Brain pericyte (primary cell): ENCODE data around the gene CHST5.
"Not testable (repeated sequence)": the region's sequence is repeated elsewhere in the genome, so short reads cannot be mapped to it uniquely, and the experiment has no call there.

Source experiments
- DNase-seq: peaks from one replicate; pipeline ENCODE4 v3.0.0-alpha.2; 2012; ENCODE audit warnings: low read depth, low spot score

Gene CHST5

DNA sequence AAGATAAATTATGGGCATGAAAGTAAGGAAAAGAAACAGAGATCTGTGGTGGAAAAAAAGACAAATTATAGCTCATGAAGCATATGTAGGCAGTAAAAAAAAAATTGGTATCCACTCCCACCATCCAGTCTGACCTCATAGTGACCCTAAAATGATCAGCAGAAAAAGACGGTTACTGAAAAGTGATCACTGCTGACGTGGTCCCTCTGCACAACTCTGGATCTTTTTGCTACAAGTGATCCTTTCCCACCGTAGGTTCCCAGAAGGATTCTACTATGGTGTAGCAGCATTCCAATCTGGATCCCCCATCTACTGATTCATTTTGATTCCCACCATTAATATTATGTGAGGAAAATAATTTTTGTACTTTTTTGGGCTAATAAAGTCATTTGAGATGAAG is 29.8 kb downstream of the CHST5 start:
- no peak for DNase-seq

DNA sequence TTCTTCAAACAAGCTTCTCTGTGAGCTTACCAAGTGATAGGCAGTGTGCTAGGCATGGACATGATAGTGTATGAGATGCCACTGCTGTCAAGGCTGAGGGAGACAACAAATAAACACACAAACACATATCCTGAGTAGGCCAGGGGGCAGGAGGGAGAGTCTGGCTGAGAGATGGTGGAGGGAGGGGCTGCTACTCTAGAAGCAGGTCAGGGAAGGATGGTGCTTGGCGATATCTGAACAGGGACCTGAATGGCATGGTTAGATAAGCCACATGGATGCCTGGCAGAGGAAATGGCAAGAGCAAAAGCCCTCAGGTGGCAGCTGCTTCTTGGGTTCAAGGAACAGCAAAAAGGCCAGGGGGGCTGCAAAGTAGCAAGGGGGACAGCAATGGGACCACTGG is 32.1 kb downstream of the CHST5 start:
- DNase-seq, result no peak

DNA sequence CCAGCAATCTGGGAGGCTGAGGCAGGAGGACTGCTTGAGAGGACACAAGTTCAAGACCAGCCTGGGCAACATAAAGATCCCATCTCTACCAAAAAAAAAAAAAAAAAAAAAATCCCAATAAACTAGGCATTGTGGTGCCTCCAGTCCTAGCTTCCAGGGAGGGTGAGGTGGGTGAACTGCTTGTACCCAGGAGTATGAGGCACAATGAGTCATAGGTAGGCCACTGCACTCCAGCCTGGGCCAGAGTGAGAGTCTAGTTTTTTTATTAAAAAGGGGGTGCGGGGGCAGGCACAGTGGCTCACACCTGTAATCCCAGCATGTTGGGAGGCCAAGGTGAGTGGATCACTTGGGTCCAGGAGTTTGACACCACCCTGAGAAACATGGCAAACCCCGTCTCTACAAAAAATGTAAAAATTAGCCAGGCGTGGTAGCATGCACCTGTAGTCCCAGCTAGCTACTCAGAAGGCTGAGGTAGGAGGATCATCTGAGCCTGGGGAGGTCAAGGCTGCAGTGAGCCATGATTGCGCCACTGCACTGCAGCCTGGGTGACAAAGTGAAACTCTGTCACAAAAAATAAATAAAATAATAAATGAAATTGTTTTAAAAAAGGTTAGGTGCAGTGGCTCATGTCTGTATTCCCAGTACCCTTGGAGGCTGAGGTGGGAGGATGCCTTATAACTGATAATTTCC is 32.8 kb downstream of the CHST5 start:
- DNase-seq, result no peak

DNA sequence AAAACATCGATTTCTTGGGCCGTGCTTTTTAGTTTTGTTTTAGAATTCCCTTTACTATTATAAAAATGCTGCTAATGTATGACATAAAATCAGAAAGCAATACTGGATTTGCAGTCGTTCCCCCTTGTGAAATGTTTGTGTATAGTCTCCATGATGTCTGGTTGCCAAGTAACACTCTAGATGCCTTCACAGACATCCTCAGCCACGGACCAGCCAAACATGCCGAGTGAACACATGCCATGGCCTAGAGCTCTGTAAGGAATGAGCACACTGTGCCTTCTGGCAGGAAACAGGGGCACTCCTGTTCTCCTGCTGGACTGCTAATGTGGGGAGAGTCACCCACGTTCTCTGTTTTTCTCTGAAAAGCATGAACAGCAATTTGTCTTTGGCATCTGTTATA is 34.1 kb downstream of the CHST5 start:
- not testable (repeated sequence) for DNase-seq

DNA sequence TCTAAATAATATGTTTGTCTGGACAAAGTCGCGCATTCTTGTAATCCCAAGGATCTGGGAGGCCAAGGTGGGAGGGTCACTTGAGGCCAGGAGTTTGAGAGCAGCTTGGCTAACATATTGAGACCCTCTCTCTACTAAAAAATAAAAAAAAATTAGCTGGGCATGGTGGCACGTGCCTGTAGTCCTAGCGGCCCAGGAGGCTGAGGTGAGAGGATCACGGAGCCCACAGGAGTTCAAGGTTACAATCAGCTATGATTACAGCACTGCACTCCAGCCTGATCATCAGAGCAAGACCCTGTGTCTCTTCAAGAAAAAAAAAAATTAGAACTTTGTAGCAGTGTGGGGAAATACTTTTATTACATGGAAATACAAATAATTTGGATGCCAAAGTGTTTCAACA is 34.5 kb downstream of the CHST5 start:
- no peak for DNase-seq

DNA sequence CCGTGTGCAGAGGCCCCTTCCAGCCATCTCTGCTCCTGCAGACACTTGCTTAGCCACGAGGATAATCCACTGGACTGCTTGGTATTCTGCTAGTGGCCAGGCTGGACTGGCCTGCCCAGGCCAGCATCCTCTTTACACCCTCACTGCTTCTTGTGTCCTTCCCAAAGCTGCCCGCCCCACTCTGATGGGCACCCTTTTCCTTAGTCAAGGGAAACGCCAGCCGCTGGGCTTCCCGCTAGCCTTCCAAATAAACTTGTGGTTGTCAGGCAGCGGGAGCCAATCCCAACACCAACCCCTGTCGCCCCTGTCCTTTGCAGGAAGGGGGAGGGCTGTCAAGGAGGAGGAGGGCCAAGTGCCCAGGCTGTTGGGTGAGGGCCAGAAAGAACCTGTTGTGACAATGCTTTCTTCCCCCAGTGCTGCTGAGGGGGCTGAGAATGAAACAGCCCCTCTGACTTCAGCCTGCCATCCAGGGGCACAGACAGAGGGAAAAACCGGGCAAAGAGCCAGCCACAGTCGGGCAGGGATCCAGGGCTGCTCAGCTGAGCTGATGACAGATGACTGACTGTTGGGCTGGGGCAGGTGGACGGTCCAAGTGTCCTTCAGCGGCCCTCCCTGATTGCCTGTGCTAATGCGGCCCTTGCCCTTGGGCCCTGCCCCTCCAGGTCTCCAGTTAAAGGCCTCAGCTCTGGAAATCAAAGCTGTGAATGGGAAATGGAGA is 37.1 kb downstream of the CHST5 start:
- DNase-seq, result not testable (repeated sequence)

DNA sequence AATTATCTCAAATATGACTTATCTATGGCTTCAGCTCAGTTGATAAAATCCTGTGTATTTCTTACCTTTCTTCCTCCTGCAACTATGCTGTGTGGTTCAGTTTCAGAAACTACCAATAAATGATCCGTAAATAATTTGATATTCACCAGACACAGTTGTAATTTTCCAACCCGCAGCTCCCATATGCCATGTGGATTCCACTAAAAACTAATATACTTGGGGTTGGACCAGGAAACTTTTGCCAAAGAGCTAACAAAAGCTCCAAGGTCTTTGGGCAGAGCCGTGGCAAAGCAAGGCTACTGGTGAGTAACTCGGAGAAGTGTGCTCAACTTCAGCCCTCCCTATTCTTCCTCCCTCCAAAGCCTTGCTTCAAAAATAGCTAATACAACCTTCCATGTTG is 38.4 kb downstream of the CHST5 start:
- DNase-seq, result no peak

DNA sequence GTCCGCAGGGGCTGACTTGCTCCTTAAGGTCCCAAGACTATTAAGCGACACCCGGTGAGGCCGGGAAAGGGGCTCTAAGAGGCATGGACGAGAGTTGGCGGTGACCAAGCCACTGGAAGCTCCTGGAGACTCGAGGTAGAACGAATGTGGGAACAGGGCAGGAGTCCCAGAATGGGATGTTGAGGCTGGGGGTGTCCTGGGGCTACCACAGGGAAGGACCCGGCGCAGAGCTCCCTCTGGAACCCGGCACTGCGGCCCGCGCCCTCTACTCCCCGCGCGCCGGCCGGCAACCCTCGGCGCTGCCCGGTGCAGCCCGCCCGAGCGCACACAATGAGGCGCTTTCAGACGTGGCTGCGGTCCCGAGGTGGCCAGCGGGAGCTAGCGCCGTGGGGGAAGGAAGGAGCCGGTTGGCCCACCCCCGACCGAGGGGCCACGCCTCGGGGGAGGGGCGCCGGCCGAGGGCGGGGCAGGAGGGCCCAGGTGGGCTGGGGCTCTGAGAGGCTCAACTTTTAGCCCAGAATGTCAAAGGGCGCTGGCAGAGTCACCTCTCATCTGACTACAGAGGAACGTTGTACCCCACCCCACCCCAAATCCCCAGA is 40.7 kb downstream of the CHST5 start, which contains the start of gene CHST6:
Gene CHST6 (minus strand): TSS at position 366 of the 599 bp plus-strand sequence. CDS start 15,613 bp downstream, outside the sequence.
- no peak for DNase-seq

DNA sequence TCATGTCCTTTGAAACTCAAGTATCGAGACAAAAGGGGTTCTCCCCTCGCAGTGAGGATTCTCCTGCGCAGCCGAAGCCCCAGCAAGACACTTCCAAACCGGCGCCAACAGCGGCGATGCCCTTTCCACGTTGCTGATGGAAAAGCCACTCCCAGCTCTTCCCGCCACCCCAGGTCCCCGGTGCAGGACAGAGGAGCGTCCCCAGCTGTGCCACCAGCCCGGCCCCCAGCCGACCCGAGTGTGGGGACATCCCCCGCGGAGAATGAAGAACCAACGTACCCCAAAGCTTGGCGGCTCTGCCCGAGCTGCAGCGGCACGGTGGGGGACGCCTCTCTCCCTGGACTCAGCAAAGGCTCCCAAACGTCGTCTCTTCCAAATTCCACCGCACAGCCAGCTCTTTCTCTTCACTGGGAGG is 41.2 kb downstream of the CHST5 start:
- DNase-seq, result no peak

DNA sequence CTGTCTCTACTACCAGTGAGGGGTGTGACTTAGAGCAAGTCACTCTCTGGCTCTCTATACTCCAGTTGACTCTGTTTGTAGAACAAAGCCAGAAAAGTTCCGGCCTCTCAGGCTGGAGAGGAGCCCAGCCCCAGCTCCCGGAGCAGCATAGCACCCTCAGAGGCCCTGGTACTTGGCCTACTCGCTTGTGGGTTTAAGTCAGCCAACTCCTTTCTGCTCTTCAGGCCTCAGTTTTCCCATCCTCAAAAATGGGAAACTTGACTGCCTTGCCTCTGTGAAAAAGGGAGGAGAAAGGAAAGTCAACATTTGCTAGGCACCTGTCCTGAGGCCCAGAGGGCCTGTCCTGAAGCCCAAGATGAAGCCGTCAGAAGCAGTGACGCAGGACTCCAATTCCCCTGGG is 41.7 kb downstream of the CHST5 start:
- DNase-seq, result no peak

DNA sequence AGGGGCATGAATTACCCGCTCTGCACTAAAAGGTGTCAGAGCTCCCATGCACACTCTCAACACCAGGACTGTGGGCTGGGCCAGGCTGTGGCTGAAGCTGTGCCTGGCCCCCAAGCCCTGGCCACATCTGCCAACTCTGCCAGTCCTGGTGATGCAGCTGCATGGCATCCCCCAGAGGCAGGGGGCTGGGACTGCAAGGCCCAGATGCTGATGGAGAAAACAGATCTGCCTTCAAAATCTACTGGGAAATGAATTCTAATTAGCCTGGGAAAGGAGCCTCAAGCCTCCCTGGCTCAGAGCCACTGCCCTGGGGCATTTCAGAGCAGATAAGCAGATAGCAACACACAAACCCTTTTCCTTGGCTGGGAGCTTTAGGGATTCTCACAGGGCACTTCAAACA is 44.0 kb downstream of the CHST5 start:
- no peak for DNase-seq

DNA sequence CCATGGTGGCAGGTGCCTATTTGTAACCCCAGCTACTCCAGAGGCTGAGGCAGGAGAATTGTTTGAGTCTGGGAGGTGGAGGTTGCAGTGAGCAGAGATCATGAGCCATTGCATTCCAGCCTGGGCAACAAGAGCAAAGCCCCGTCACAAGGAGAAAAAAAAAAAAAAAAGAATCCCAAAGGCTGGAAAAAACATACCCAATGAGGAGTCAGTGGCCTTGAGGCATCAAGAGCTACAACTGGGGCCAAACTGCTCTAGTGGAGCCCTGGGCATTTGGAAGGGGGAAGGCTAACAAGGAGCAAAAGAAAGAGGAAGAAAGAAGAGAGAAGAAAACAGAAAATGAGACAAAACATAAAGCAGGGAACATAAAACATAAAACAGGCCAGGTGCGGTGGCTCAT is 47.6 kb downstream of the CHST5 start:
- DNase-seq, result no peak

DNA sequence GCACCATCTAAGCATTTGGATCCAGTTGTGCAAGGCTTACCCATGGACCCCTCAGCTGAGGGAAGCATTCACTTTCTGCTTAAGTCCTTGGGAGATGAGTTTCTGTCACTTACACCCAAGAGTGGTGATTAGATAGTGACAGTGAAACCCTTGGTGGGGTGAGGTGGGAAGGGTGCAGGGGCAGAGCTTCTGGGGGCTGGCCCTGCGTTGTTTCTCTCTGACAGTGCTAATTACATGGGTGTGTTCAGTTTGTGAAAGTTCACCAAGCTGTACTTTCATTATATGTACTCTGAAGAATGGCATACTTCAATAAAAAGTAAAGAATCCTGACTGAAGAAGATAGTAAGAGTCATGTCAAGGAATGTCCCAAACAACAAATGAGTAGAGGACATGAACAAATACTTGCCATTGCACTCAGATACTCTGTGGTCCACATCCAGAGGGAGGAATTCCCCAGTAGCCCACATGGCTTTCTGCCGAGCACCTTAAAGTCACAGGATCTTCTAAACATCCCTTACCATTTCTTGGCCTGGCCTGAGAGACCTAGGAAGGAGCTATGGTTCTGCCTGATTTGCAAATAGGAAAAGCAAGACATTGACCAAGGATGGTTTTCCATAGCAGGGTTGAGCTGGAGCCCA is 49.1 kb downstream of the CHST5 start:
- DNase-seq, result no peak

DNA sequence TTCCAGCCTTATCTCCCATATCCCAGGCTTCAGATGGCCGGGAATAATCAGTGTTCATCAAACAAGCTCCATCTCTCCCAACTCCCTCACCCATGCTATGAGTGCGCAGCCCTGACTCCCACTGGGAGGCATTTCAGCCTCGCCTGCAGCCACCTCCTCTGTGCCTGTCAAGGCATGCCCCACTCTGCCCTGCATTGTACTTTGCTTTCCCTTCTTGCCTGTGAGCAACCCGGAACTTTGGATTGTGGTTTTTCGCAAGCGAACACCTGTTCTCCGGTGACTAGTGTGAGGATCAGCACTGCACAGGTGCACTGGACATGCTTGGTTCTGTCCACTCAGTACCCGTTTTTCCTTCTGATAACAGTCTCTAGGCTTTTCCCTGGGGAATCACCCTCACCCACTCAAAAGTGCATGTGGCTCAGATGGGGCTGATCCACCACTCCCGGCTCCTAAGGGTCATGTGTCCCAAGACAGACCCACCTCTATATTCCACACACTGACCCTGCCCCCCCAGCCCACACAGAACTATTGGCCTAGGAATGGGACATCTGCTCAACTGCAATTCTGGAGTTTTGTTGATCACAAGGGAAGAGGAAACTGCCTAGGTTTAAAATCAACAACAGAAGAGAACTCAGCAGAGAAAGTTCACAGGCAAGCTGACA is 49.8 kb downstream of the CHST5 start:
- no peak for DNase-seq

DNA sequence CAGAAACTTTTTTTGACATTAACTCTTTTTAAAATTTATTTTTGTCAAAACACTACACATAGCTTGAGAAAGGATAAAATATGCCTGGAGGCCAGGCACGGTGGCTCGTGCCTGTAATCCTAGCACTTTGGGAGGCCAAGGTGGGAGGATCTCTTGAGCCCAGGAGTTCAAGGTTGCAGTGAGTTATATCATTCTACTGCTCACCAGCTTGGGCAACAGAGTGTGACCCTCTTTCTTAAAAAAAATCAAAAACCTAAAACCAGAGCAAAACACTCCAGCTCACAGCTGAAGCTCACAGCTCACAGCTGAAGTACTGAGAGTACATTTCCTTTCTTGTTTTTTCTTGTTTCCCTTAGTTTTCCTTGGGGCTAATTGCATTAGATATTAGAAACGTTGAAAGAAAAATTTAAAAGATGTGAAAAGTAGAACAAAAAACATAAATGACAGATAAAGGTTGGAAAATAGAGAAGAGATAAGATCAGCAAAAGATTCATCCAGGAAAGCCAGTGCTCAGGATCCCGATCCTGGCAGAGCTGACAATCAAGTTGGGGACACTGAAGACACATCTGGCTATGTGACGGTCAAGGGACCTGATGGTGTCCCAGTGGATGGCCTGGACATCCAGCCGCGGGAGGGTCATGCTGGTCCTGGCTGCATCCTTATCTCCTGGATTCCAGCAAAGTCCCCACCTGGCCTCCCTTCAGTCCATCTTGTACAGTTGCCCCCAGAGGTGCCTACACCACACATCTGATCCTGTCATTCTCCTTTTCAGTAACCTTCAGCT is 50.5 kb downstream of the CHST5 start:
- no peak for DNase-seq

DNA sequence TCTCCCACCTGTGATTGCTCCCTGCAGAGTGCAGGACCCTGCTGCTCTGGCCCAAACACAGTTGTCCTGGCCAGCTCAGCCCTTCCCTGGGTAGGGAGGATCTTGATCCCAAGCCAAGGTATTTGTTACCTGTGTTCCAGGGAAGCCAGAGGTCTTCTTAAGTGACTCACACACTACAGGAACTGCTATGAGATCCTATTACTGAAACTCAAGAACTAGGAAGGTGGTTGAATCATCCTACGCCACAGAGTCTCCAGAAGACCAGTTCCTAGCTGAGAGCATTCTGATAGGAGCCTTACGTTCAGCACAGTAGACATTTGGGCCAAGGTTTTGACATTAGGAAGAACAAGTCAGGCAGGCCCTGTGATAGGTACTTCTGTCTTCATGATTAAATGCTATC is 52.7 kb downstream of the CHST5 start:
- no peak for DNase-seq

DNA sequence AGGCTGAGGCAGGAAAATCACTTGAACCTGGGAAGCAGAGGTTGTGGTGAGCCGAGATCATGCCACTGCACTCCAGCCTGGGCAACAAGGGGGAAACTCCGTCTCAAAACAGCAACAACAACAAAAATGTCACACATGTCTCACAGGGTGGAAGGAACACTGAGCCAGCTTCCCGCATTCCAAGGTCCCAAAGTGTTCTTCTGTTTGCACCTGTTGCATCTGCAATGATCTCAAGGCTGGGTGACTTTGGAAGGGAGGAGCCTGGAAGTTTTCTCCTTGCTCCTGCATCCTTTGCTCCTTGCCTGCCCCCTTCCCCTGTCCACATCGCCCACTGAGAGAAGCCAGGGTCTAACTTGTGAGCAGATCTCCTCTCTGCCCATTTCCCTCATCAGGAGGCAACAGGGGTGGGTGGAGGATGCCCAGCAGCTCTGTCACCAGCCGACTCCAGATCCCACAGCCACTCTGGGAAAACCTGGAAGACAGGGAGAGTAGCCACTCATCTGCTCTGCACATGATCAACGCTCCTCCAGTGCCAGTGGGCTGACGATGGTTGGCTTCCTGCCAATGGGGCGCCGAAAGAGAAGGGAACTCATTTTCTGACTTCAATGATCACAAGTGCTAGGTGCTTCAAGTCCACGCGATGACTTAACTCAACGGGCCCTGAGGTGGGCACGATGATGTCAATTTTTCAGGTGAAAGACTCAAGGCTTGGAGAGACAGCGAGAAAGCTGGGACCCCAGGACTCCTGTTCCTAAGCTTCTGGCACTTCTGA is 53.3 kb downstream of the CHST5 start:
- no peak for DNase-seq

DNA sequence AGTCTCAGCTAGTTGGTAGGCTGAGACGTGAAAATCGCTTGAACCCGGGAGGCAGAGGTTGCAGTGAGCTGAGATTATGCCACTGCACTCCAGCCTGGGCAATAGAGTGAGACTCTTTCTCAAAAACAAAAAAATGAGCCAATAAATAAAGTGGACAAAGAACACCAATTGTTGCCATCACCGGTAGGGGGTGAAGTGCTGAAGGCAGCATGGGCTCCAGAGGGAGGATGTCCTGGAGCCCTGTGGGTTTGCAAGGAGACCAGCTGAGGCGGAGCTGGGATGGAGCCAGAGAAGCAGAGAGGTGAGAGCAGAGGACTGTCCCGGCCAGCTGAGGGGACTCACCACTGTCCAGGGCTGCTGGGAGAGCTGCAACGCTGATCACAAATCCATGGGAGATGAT is 54.4 kb downstream of the CHST5 start:
- no peak for DNase-seq

DNA sequence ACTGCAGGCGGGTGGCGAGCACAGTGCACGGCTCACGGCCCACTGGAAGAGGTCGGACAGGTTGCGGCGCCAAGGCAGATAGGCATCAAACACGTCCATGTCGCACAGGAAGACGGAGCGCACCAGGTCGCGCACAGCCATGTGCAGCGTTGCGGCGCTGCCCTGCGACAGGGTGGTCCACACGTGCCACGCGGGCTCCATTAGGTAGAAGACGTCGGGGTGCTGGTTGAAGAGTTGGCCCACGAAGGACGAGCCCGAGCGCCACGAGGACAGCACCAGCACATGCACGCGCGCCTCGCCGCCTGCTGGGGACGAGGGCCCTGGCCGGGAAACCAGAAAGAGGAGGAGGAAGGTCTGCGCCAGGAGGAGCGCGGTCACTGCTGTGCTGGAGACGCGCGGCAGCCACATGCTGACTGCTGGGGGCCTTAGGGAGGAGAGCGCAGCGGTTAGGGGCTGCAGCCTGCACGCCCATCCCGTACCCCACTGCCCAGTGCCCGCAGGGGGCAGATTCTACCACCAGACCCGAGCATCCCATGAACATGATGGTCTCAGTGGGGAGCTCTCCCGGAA is 56.4 kb downstream of the CHST5 start:
- no peak for DNase-seq
